ENCODE data around the gene LRRC4C.

DNA sequence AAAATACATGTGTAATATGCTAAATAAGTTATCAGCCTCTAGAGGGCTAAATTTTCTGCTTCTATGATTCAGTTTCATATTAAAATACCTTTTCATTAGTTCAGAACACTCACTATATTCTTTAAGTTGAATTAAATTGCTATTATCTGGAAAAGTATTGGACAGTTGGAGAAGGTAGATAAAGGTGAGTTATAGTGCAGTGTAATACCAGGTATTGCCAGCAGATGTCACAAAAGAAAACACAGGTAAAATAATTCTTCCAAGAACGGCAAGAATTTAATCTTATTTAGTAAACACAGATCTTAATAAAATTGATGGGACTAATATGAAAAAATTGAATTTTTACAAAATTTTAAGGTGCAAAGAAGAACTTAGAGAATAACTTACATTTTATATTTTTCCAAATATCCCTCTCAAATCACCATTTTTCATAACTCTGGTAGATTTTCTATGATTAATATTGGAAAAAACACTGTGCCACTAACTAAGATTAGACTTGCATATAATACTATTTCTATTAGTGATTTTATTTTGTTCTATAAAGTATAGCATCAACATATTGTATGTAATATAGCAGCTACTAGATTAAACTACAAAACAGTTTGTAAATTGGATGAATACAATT lies 1.7 kb upstream of the LRRC4C start:
- TF ChIP-seq POLR2A (IDR thresholded peaks at IDR 0.05): no peak
- peak; percentile 42 to 74 (median 60) for TF ChIP-seq CTCF (IDR thresholded peaks at IDR 0.05)

All from heart left ventricle (tissue), 13 donors.